ENCODE results near the gene BAIAP2.
"Not testable (repeated sequence)": the region's sequence is repeated elsewhere in the genome, so short reads cannot be mapped to it uniquely, and the experiment has no call there.

Gene BAIAP2

GRCh38 chr17:81143717-81144422 lies 108.9 kb downstream of the BAIAP2 start:
- no peak overlapping the region for H3K4me3 ChIP-seq (ENCODE audit: low read depth, low read length)
- no peak for DNase-seq (ENCODE audit: low read depth)
- in situ Hi-C loops (cut with HindIII; ENCODE audit: low sequenced_read_pairs) = loop anchor here (5.0 kb wide), 1 partner anchor 43 kb away; no protein-coding TSS in a partner anchor
- TF ChIP-seq CTCF (IDR thresholded peaks at IDR 0.05; ENCODE audit: low read depth, low read length, missing control alignments) = no peak

- H3K4me3 ChIP-seq (ENCODE audit: low read depth, low read length) = no peak overlapping the region
- in situ Hi-C loops (cut with HindIII; ENCODE audit: low sequenced_read_pairs) = loop anchor here (5.0 kb wide), 1 partner anchor 43 kb away; no protein-coding TSS in a partner anchor
- TF ChIP-seq CTCF (IDR thresholded peaks at IDR 0.05; ENCODE audit: low read depth, low read length, missing control alignments) = no peak
These were observed 109.5 kb downstream of the BAIAP2 start for GRCh38 chr17:81144423-81144781.

GRCh38 chr17:81146208-81146607 lies 111.3 kb downstream of the BAIAP2 start:
- in situ Hi-C loops (cut with HindIII; ENCODE audit: low sequenced_read_pairs); DNase-seq (ENCODE audit: low read depth); H3K4me3 ChIP-seq (ENCODE audit: low read depth, low read length): not testable (repeated sequence)

More at GRCh38 chr17:81144423-81144781, 109.5 kb downstream of the BAIAP2 start:
- no peak for DNase-seq (ENCODE audit: low read depth)

GRCh38 chr17:81147701-81148100 lies 112.8 kb downstream of the BAIAP2 start:
- no peak for TF ChIP-seq CTCF (IDR thresholded peaks at IDR 0.05; ENCODE audit: low read depth, low read length, missing control alignments)
- in situ Hi-C loops (cut with HindIII; ENCODE audit: low sequenced_read_pairs) = no loop called here
- no peak overlapping the region for H3K4me3 ChIP-seq (ENCODE audit: low read depth, low read length)
- no peak for DNase-seq (ENCODE audit: low read depth)

- H3K4me3 ChIP-seq (ENCODE audit: low read depth, low read length) = no peak overlapping the region
- in situ Hi-C loops (cut with HindIII; ENCODE audit: low sequenced_read_pairs) = no loop called here
- DNase-seq (ENCODE audit: low read depth) = no peak
These were observed 113.6 kb downstream of the BAIAP2 start for GRCh38 chr17:81148571-81148970.

GRCh38 chr17:81148986-81149533 lies 114.1 kb downstream of the BAIAP2 start:
- no peak for DNase-seq (ENCODE audit: low read depth)
- no peak overlapping the region for H3K4me3 ChIP-seq (ENCODE audit: low read depth, low read length)
- no peak for TF ChIP-seq CTCF (IDR thresholded peaks at IDR 0.05; ENCODE audit: low read depth, low read length, missing control alignments)
- in situ Hi-C loops (cut with HindIII; ENCODE audit: low sequenced_read_pairs) = no loop called here

More at GRCh38 chr17:81148571-81148970, 113.6 kb downstream of the BAIAP2 start:
- TF ChIP-seq CTCF (IDR thresholded peaks at IDR 0.05; ENCODE audit: low read depth, low read length, missing control alignments) = no peak

- in situ Hi-C loops (cut with HindIII; ENCODE audit: low sequenced_read_pairs) = no loop called here
- H3K4me3 ChIP-seq (ENCODE audit: low read depth, low read length) = no peak overlapping the region
- no peak for DNase-seq (ENCODE audit: low read depth)
- no peak for TF ChIP-seq CTCF (IDR thresholded peaks at IDR 0.05; ENCODE audit: low read depth, low read length, missing control alignments)
These were observed 115.6 kb downstream of the BAIAP2 start for GRCh38 chr17:81150377-81151077.

Measured in astrocyte of the cerebellum (primary cell).